DOHH2 (cell line): ENCODE results near the gene ORAI3.
A peak's percentile ranks its signal among the peaks of the same experiment; 100 is the strongest.

Experiments used
- H3F3A ChIP-seq: fragments of 200-600 bp; sonication (generic), shearing (Covaris generic); 2 replicates; pipeline ENCODE4 v1.6.0; 2016; ENCODE audit warnings: antibody characterized with exemption, mild to moderate bottlenecking; ENCODE audit not compliant: control insufficient read depth, insufficient read depth
- H3K27ac ChIP-seq: fragments of 200-600 bp; sonication (generic); 2 replicates; pipeline ENCODE4 v1.5.1; 2014; ENCODE audit warnings: low read depth, mild to moderate bottlenecking, low read length, moderate library complexity
- H3K27me3 ChIP-seq: fragments of 200-600 bp; sonication (generic); 2 replicates; pipeline ENCODE4 v1.6.1; 2014; ENCODE audit warnings: mild to moderate bottlenecking, low read length, mixed read lengths; ENCODE audit not compliant: control insufficient read depth
- H3K36me3 ChIP-seq: fragments of 200-600 bp; sonication (generic); 2 replicates; pipeline ENCODE4 v1.6.1; 2014; ENCODE audit warnings: mild to moderate bottlenecking, low read length, moderate library complexity, mixed read lengths; ENCODE audit not compliant: control insufficient read depth
- H3K4me1 ChIP-seq: fragments of 200-600 bp; sonication (generic); 2 replicates; pipeline ENCODE4 v1.6.1; 2014; ENCODE audit warnings: mild to moderate bottlenecking, low read length, mixed read lengths; ENCODE audit not compliant: control insufficient read depth
- H3K4me2 ChIP-seq: fragments of 200-600 bp; sonication (generic); 2 replicates; pipeline ENCODE4 v1.6.0; 2014; ENCODE audit warnings: mild to moderate bottlenecking, low read length, moderate library complexity
- H3K4me3 ChIP-seq: fragments of 200-600 bp; sonication (generic); 2 replicates; pipeline ENCODE4 v1.5.1; 2014; ENCODE audit warnings: mild to moderate bottlenecking, low read length, mixed read lengths
- H3K79me2 ChIP-seq: fragments of 200-600 bp; sonication (generic); 2 replicates; pipeline ENCODE4 v1.6.1; 2014; ENCODE audit warnings: mild to moderate bottlenecking, low read length, mixed read lengths; ENCODE audit not compliant: control insufficient read depth
- H3K9me2 ChIP-seq: fragments of 200-600 bp; sonication (generic); replicated peaks from 2 replicates; pipeline ENCODE4 v1.6.1; 2014; ENCODE audit warnings: mild to moderate bottlenecking, low read length, mixed read lengths; ENCODE audit not compliant: control insufficient read depth
- H3K9me3 ChIP-seq: fragments of 200-600 bp; sonication (generic); 2 replicates; pipeline ENCODE4 v1.6.1; 2014; ENCODE audit warnings: antibody characterized with exemption, low read length, mixed read lengths; ENCODE audit not compliant: control insufficient read depth, insufficient read depth
- H4K20me1 ChIP-seq: fragments of 200-600 bp; sonication (generic); 2 replicates; pipeline ENCODE4 v1.6.0; 2014; ENCODE audit warnings: low read depth, mild to moderate bottlenecking, antibody characterized with exemption, low read length, moderate library complexity; ENCODE audit not compliant: control insufficient read depth, insufficient read depth
- EZH2phosphoT487 ChIP-seq: fragments of 200-600 bp; sonication (generic); IDR thresholded peaks from 2 replicates; pipeline ENCODE4 v1.6.1; 2017; ENCODE audit warnings: borderline replicate concordance, mild to moderate bottlenecking, antibody characterized with exemption, low read length, moderate library complexity, mixed read lengths
- TF ChIP-seq, protein P1 (sequence below): fragments of 200-600 bp; sonication (generic); IDR thresholded peaks from one replicate; pipeline ENCODE4 v1.5.1; 2014; ENCODE audit warnings: antibody characterized with exemption, mild to moderate bottlenecking, low read depth, low read length; ENCODE audit not compliant: poor library complexity, severe bottlenecking

The ORAI3 gene

DNA sequence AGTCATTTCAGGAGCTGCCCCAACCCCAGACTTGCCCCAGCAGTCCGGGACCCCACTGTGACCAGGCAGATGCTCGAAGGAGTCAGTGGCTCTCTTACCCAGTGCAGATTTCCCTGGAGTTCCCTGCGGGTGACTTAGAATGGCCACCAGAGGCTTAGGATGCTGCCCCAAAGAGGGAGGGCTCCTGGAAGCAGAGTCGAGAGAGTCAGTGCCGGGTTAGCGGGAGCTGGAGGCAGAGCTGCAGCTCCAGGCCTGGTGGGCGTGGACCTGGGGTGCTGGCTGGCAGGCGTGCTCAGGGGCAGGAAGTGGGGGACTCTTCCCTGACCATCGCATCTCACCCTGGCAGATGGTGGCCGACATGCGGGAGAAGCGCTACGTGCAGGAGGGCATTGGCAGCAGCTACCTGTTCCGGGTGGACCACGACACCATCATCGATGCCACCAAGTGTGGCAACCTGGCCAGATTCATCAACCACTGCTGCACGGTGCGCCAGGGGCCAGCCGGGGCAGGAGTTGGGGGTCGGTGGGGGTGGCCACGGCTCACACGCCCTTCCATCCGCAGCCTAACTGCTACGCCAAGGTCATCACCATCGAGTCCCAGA, 34.5 kb downstream of the ORAI3 start:
- H3K4me3 ChIP-seq, result no peak overlapping the region
- H3K27me3 ChIP-seq, result no peaks in the 10 kb centered on the region
- no peaks in the 10 kb centered on the region for H3K9me3 ChIP-seq
- H3K36me3 ChIP-seq, result peaks cover 62% of the 10 kb centered on the region
- H3K9me2 ChIP-seq, result no peaks in the 10 kb centered on the region
- no peak overlapping the region for H3K4me2 ChIP-seq
- H4K20me1 ChIP-seq, result no peaks in the 10 kb centered on the region
- TF ChIP-seq, protein P1, sequence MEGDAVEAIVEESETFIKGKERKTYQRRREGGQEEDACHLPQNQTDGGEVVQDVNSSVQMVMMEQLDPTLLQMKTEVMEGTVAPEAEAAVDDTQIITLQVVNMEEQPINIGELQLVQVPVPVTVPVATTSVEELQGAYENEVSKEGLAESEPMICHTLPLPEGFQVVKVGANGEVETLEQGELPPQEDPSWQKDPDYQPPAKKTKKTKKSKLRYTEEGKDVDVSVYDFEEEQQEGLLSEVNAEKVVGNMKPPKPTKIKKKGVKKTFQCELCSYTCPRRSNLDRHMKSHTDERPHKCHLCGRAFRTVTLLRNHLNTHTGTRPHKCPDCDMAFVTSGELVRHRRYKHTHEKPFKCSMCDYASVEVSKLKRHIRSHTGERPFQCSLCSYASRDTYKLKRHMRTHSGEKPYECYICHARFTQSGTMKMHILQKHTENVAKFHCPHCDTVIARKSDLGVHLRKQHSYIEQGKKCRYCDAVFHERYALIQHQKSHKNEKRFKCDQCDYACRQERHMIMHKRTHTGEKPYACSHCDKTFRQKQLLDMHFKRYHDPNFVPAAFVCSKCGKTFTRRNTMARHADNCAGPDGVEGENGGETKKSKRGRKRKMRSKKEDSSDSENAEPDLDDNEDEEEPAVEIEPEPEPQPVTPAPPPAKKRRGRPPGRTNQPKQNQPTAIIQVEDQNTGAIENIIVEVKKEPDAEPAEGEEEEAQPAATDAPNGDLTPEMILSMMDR, result no peak
- TF ChIP-seq EZH2phosphoT487, result no peak
- no peak overlapping the region for H3K27ac ChIP-seq
- no peaks in the 10 kb centered on the region; the same call in 1 of the 2 replicates for H3K4me1 ChIP-seq
- no peaks in the 10 kb centered on the region for H3F3A ChIP-seq
- no peaks in the 10 kb centered on the region for H3K79me2 ChIP-seq

GRCh38 chr16:30983898-30984610, 35.2 kb downstream of the ORAI3 start:
- H3K79me2 ChIP-seq, result no peaks in the 10 kb centered on the region
- H3K27ac ChIP-seq, result no peak overlapping the region
- H3K36me3 ChIP-seq, result peaks cover 56% of the 10 kb centered on the region
- no peak overlapping the region for H3K4me3 ChIP-seq
- TF ChIP-seq, protein P1, result no peak
- no peak for TF ChIP-seq EZH2phosphoT487
- H3F3A ChIP-seq, result no peaks in the 10 kb centered on the region
- H3K4me2 ChIP-seq, result no peak overlapping the region
- H3K9me3 ChIP-seq, result no peaks in the 10 kb centered on the region
- no peaks in the 10 kb centered on the region; the same call in 1 of the 2 replicates for H3K4me1 ChIP-seq
- H4K20me1 ChIP-seq, result no peaks in the 10 kb centered on the region
- H3K27me3 ChIP-seq, result no peaks in the 10 kb centered on the region
- H3K9me2 ChIP-seq, result no peaks in the 10 kb centered on the region

DNA sequence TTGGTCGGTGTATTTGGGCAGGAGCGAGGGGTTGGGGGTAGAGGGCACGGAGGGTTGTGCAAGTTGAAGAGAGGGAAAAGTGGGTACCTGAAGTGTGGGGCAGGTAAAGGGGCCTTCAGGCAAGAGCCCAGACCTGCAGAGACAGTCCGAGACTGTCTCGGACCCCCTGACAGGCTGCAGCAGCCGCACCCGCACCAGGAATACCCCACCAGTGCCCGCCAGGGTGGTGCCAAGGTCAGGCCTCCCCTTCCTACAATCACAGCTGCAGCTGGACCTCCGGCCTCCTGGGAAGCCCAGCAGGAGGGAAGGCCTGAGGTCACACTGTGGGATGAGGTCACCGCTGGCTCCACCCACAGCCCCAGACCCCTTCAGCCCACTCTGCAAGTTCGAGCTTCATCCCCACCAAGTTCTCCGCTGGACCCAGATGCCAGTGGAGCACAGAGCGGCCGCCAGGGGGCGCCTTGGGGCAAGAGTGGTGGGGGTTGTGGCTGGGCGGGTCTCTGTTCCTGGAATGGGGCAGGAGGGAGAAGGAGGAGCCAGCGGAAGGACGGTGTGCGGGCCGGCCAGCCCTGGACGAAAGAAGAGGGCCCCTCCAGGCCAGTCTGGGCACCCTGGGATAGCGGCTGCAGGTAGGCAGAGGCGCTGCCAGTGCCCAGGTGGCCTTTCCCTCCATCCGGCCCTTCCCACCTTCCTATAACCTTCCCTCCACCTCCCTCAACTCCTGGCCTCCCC, 36.0 kb downstream of the ORAI3 start, which contains the start of gene HSD3B7:
Gene HSD3B7, plus strand, starts transcription at position 539 of the 732 bp plus-strand sequence. CDS start 452 bp downstream, outside the sequence.
- no peak for TF ChIP-seq EZH2phosphoT487
- TF ChIP-seq, protein P1, result peak; percentile 98

More for the DNA sequence above, 36.0 kb downstream of the ORAI3 start, which contains the start of gene HSD3B7:
- Histone ChIP-seq H3F3A (no peaks in the 10 kb centered on the region), H3K4me2 (no peak within 1 kb of the TSS), H3K27me3 (no peaks in the 10 kb centered on the region), H4K20me1 (no peaks in the 10 kb centered on the region), H3K36me3 (peaks cover 51% of the 10 kb centered on the region), H3K9me3 (no peaks in the 10 kb centered on the region), H3K79me2 (no peaks in the 10 kb centered on the region), H3K9me2 (no peaks in the 10 kb centered on the region), H3K4me1 (no peaks in the 10 kb centered on the region; the same call in 1 of the 2 replicates), H3K27ac (no peak within 1 kb of the TSS), H3K4me3 (no peak within 1 kb of the TSS)
